ENCODE results near the gene ZNF25.
"Not testable (repeated sequence)": the region's sequence is repeated elsewhere in the genome, so short reads cannot be mapped to it uniquely, and the experiment has no call there.

Gene ZNF25

DNA sequence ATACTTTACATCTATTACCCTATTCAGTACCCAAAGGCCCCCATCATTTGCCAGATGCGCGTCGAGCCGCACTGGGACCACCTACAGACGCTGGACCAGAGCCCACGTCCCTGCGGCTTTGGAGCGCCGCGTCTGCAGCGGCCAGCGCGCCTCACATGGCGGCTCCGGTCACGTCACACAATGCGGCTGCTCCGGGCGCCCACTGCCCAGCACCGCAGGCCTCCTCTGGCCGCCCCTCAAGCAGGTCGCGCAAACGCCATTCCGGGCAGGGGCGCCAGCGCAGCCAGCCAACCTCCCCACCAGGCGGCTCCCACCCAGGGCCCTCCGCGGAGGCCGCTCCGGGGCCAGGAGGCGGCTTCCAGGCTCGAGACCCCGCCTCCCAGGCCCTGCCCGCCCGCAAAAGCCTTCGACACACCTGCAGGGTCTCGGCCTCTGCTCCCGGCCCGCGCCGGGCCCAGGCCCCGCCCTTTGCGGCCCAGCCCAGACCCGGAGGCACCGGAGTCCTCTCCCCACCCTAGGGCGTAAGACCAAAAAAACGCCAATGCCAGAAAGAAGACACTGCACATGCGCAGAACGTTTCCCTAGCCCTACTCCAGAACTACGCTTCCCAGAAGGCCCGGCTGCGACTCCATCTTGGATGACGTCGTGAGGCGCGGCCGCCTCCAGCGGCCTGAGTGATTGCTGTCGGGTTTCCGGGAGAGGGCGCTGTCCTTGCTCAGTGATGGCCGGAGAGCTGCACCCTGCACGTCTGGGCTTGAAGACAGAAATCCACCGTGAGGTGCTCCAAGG is at the start of gene ZNF25:
TSS of gene ZNF25 (minus strand) at position 557 of the 789 bp plus-strand sequence. CDS start 4,925 bp downstream, outside the sequence.
- DNase-seq (ENCODE audit: low read depth), result peak; percentile 98

DNA sequence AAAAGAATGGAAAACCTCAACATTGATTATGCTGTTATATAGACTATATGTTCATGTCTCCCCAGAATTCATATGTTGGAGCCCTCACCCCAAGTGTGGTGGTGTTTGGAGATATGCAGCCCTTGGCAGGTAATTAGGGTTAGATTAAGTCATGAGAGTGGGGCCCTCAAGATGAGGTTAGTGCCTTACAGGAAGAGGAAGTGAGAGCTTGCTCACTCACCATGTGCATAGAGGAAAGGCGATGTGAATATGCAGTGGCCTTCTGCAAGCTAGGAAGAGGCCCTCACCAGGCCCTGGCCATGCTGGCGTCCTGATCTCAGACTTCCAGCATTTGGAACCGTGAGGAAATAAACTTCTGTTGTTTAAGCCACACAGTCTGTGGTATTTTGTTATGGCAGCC is 48.8 kb upstream of the ZNF25 start:
- no peak for DNase-seq (ENCODE audit: low read depth)

DNA sequence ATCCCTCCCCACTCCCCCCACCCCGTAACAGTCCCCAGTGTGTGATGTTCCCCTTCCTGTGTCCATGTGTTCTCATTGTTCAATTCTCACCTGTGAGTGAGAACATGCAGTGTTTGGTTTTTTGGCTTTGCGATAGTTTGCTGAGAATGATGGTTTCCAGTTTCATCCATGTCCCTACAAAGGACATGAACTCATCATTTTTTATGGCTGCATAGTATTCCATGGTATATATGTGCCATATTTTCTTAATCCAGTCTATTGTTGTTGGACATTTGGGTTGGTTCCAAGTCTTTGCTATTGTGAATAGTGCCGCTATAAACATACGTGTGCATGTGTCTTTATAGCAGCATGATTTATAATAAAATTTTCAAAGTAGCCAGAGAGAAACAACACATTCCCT is 42.7 kb upstream of the ZNF25 start:
- DNase-seq (ENCODE audit: low read depth), result not testable (repeated sequence)

DNA sequence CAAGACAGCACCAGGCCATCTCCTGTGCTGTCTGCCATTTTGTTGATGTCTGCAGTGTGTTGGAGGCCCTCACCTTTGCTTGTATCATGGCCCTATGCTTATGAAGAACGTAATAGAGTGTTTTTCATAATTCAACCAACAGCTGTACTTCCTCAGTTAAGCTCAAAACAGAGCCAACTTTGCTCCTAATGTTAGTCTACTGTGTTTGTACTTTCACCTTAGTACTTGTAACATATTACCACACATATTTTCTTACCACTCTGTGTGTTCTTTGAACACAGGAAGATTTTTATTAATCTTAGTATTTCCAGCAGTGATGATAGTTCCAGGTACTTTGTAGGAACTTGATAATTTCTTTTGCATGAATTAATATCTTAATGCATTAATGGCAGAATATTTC is 39.9 kb upstream of the ZNF25 start:
- no peak for DNase-seq (ENCODE audit: low read depth)

DNA sequence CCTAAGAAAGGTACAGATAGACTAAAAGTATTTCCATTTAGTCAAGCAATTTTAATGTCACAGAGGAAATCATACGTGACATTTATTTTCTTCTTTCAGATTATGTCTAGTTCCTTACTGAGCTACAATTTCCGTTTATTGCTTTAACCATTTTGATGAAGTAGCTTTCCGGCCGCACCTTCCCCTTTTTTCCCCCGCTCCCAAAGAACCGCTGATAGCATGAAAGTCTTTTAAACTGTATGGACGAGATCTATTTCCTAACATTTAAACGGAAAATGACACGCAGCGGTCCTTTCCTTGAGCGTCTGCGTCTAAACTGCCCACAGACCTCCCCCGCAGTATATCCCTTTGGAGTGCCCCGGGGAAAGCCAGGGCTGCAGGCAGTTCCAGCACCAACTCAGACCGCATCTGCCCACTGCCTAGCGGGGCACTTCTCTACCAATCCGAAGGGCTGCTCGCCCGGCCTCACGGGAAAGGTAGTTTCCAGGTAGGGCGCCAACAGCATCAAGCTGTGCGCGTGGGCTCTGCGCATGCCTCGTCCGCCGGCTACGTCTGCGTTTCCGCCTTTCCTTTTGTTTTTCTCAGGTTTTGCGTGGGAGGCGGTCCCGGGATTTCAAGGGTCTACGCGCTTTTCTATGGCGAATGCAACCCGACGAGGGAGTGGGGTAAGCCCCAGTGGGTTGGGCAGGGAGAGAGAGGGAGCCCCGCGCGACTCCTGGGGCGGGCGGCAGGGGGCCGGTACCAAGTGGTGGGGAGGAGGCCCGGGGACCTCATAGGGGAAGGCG is 33.9 kb upstream of the ZNF25 start, which contains the start of gene ZNF33A:
TSS of gene ZNF33A (plus strand) at position 557 of the 785 bp plus-strand sequence. CDS start 1,667 bp downstream, outside the sequence.
- peak; percentile 87 for DNase-seq (ENCODE audit: low read depth)

DNA sequence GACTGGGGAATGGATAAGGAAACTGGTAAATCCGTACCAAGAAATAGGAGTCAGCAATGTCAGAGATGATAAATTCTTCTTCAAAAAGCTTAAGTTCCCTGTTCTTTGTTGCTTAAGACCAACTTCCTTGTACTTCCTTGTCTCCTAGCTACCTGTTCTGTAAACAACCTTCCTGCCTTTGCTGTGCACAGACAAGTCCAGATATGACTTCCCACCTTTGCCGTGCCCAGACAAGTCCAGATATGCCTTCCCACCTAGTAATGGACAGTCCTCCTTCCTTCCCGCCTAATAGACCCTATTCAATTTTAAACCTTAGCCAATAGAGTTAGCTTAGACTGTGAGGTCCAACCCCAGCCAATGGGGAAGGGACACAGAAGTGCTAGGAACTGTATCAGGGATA is 31.5 kb upstream of the ZNF25 start:
- no peak for DNase-seq (ENCODE audit: low read depth)

DNA sequence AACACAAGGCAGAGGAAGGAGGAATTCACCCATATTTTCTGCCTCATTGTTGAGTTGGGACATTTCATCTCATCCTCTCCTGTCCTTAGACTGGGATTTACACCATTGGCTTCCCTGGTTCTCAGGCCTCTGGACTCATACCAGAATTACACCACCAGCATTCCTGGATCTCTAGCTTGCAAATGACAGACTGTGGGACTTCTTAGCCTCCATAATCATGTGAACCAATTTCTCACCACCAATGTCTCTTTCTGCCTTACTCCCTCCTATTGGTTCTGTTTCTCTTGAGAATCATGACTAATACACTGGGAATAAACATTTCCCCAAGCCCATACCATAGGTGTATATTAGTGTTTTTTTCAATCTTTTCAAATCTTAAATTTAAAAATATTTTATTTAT is 31.1 kb upstream of the ZNF25 start:
- DNase-seq (ENCODE audit: low read depth), result no peak

DNA sequence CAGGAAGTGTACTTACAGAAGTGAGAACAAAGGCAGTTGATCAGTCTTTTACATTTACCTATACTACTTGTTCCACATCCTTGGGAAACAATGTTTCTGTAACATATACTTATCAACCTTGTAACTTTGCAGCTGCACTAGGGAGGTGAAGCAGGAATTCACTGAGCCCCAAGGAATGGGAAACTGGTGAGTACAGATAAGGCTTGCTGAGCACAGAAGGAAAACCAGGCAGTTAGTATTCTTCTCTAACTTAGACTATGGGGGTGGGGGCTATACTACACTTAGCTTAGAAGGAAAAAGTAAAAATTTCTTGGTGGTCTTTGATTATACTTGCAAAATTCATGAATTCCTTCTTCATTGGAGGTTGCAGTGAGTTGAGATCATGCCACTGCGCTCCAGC is 27.1 kb upstream of the ZNF25 start:
- no peak for DNase-seq (ENCODE audit: low read depth)

DNA sequence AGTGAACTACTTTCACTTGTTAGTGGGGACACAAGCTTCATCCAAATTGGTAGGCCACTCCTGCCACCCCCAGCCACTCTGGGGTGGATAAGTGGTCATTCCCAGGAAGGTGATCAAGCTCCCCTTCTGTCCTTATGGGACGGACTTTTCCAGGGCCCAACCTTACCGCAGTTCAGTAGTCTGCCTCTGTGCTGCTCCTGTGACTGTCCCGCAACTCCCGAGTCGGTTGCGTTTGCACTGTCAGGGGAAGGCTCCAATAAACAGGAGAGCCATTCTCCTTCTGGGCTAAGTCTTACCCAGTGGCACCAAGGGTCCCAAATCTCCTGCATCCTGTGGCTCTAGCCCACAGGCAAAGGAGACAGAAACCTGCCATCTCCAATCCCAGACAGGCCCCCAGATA is 26.6 kb upstream of the ZNF25 start:
- no peak for DNase-seq (ENCODE audit: low read depth)

DNA sequence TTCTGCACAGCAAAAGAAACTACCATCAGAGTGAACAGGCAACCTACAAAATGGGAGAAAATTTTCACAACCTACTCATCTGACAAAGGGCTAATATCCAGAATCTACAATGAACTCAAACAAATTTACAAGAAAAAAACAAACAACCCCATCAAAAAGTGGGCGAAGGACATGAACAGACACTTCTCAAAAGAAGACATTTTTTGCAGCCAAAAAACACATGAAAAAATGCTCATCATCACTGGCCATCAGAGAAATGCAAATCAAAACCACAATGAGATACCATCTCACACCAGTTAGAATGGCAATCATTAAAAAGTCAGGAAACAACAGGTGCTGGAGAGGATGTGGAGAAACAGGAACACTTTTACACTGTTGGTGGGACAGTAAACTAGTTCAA is 24.0 kb upstream of the ZNF25 start:
- not testable (repeated sequence) for DNase-seq (ENCODE audit: low read depth)

DNA sequence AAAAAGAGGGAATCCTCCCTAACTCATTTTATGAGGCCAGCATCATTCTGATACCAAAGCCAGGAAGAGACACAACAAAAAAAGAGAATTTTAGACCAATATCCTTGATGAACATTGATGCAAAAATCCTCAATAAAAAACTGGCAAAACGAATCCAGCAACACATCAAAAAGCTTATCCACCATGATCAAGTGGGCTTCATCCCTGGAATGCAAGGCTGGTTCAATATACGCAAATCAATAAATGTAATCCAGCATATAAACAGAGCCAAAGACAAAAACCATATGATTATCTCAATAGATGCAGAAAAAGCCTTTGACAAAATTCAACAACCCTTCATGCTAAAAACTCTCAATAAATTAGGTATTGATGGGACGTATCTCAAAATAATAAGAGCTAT is 22.5 kb upstream of the ZNF25 start:
- DNase-seq (ENCODE audit: low read depth), result not testable (repeated sequence)

DNA sequence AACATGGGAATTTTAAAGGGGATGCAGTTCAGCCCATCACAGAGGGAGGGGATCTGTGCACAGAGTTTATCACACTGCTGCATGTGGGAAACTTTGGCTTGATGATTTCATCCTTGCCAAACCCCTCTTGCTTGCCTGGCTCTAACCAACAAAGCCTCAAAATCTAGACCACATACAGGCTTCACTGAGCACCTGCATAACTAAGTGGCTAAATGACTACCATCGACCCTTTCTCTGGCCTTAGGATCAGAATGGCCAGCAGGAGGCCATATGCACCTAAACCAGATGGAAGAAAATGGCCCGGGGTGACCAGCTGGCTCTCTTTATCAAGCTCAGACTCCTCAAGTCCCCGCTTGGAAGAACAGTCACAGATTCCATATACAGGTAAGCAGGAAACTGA is 15.6 kb upstream of the ZNF25 start:
- no peak for DNase-seq (ENCODE audit: low read depth)

DNA sequence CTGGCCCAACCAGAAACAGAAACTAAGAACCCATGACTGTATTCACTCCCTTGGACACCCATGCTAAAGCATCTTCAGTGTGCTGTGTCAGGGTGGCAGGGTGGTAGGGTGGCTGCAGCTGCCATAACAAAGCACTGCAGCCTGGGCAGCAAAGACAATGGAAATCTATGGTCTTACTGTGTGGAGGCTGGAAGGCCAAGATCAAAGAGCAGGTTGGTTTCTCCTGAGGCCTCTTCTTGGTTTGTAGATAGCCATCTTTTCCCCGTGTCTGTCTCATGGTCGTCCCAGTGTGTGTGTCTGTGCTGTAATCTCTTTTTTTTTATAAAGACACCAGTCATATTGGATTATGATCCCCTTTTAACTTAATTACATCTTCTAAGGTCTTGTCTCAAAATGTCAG is 15.2 kb upstream of the ZNF25 start:
- DNase-seq (ENCODE audit: low read depth), result no peak

DNA sequence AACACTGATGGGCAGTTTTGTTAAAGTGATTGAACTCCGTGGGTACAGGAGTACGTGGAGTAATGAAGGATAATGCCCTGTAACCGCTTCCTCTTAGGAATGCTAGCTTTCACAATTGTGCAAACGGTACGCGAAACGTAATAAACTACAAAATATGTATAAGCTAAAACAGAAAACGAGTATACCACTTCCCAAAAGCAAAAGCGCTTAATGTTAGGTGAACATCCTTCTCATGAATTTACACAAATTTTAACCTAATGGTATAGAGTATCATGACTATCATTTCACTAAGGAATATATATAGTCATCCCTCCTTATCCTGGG is 395 bp upstream of the ZNF25 start:
- DNase-seq (ENCODE audit: low read depth), result no peak

DNA sequence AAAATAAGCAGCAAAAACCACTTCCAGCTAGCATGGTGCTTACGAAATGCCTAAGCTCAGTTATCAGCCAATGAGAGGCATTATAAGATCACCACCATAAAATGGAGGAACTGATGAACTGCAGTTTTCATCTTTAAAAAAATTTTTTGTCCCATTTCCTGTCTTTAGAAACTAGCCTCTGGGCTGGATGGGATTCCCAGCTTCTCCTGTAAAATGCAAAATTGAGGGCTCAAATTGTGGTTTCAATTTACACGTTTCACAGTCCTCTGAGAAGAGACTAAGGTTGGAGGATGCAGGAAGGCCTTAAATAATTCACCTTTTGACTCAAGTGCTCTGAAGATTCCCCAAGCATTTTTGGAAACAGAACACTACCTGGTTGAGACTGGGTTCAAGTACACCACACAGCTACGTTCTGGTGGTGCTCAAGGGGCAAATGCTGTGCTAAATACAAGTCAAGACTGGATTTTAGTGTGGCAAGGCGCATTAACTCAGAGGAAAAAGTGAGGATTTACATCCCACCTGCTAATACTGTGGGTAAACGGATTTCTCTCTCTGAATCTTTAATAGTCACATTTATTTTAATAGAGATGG is 951 bp downstream of the ZNF25 start:
- peak; percentile 1 for DNase-seq (ENCODE audit: low read depth)

DNA sequence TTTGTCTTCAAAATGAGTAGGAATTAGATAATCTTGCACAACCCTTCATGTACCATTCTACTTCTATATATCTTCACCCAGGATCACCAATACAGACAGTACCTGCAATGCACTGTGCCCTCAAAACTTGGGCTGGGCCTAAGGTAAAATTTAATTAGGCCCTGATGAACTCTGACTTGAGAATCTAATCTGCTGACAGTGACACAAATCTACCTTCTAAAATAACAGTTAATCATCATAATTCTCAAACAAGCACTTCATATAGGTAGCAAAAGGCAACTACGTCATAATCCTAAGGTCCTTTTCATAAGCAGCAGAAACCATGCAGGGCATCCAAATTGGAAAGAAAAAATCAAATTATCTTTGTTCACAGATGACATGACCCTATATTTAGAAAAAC is 4.1 kb downstream of the ZNF25 start:
- DNase-seq (ENCODE audit: low read depth), result no peak

DNA sequence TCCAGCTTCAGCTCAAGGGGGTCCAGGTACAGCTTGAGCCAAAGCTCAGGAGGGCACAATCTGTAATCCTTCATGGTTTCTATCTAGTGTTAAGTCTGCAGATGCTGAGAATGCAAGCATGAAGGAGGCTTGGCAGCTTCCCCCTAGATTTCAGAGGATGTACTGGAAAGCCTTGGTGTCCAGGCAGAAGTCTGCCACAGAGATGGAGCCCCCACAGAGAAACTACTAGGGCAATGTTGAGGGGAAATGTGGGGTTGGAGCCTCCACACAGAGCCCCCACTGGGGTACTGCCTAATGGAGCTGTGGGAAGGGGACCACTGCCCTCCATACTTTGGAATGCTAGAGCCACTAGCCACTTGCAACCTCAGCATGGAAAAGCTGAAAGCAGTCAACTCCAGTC is 11.4 kb downstream of the ZNF25 start:
- DNase-seq (ENCODE audit: low read depth), result no peak

DNA sequence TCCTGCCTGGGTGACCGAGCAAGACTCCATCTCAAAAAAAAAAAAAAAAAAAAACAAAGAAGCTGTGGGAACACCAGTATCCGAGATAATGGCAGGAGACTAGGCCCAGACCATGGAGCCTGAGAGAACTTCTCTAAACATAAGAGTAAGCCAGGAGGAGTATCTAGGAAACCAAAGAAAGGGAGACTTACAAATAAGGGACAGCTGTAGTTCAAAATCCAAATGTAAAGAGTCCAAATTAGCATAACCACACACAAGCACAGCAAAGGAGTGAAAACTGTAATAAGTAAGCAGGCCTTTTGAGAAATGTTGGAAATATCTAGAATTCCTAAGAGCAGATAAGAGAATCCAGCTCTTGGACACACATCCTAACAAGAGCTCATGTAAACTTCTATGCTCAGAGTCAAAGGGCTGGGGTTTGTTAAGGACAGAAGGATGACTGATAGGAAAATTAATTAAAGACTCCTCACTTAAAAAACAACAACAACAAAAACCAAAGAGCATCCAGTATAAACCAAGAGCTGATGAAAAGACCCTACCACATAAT is 15.8 kb downstream of the ZNF25 start:
- DNase-seq (ENCODE audit: low read depth), result no peak

DNA sequence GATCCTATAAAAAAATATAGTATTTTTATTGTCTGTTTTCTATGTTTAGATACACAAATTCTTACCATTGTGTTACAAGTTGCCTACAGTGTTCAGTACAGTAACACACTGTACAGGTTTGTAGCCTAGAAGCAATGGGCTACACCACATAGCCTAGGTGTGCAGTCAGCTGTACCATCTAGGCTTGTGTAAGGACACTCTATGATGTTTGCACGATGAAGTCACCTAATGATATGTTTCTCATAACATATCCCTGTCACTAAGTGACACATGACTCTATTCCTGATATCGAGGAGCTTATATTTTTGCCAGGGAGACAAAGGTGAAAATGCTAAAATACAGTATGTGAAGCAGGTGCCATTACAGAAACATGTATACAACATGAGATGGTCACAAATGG is 18.6 kb downstream of the ZNF25 start:
- DNase-seq (ENCODE audit: low read depth), result no peak

DNA sequence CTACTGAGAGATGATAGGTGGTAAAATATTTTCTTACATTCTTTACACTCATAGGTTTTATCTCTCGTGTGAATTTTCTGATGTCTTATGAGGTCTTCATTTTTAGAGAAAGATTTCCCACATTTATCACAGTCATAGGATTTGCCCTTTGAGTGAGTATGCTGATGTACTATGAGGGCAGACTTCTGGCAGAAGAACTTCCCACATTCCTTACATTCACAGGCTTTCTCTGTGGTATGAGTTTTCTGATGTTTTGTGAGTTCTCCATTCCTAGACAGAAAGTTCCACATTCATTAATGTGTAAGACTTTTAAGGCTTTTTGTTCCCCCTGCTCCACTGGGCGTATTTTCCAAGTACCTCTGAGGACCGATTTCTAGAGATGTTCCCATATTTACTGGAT is 23.5 kb downstream of the ZNF25 start:
- DNase-seq (ENCODE audit: low read depth), result no peak

DNA sequence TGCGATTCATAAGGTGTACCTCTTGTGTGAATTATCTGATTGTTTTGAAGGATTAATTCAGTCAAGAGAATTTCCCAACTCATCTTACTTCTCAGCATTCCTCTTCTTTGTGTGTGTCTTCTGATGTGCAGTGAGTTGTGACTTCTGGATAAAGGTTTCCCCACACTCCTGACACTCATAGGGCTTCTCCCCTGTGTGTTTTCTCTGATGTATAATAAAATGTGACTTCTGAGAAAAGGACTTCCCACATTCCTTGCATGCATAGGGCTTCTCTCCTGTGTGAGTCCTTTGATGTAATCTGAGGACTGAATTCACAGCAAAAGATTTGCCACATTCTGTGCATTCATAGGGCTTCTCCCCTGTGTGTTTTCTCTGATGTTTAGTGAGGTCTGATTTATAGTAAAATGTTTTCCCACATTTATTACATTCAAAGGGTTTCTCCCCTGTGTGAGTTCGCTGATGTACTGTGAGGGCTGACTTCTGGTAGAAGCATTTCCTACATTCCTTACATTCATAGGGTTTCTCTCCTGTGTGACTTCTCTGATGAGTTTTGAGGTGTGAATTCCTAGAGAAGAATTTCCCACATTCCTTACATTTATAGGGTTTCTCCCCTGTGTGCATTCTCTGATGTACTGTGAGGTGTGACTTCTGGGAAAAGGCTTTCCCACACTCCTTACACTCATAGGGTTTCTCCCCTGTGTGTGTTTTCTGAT is 24.2 kb downstream of the ZNF25 start:
- no peak for DNase-seq (ENCODE audit: low read depth)

DNA sequence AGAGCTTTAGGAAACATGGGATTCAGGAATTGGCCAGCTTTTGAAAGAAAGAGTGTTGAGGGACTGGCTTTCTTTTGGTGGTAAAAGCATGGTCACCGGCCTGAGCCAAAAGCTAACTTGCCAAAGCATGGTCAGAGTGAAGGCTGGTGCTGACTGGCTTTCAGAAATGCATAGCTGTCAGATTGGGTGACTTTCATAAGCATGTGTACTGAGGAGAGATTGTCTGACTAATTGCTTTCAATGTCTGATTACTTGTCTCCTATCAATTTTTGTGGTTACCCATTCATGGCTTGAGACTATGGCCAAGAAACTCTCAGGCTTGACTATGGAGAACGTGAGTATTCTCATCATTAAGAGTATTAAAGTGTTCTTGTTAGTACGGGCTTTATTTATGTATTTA is 28.2 kb downstream of the ZNF25 start:
- DNase-seq (ENCODE audit: low read depth), result no peak

Data from fibroblast of the conjunctiva (primary cell).